Activated naive CD8-positive, alpha-beta T cell (primary cell): ENCODE results near the gene BMP7.
"Not testable (repeated sequence)": the region's sequence is repeated elsewhere in the genome, so short reads cannot be mapped to it uniquely, and the experiment has no call there.

Experiments
- H3K27ac Mint-ChIP-seq: one replicate; pipeline ENCODE4 v1.8.0; 2021; ENCODE audit warnings: mixed read lengths
- H3K27me3 Mint-ChIP-seq: one replicate; pipeline ENCODE4 v1.8.0; 2021; ENCODE audit warnings: mixed read lengths
- H3K36me3 Mint-ChIP-seq: one replicate; pipeline ENCODE4 v1.8.0; 2021; ENCODE audit warnings: mixed read lengths
- H3K4me1 Mint-ChIP-seq: one replicate; pipeline ENCODE4 v1.8.0; 2021; ENCODE audit warnings: low read depth, mixed read lengths
- H3K4me3 Mint-ChIP-seq: one replicate; pipeline ENCODE4 v1.8.0; 2021; ENCODE audit warnings: mild to moderate bottlenecking, mixed read lengths
- H3K9me3 Mint-ChIP-seq: one replicate; pipeline ENCODE4 v1.8.0; 2021; ENCODE audit warnings: low read depth, mixed read lengths

The BMP7 gene

DNA sequence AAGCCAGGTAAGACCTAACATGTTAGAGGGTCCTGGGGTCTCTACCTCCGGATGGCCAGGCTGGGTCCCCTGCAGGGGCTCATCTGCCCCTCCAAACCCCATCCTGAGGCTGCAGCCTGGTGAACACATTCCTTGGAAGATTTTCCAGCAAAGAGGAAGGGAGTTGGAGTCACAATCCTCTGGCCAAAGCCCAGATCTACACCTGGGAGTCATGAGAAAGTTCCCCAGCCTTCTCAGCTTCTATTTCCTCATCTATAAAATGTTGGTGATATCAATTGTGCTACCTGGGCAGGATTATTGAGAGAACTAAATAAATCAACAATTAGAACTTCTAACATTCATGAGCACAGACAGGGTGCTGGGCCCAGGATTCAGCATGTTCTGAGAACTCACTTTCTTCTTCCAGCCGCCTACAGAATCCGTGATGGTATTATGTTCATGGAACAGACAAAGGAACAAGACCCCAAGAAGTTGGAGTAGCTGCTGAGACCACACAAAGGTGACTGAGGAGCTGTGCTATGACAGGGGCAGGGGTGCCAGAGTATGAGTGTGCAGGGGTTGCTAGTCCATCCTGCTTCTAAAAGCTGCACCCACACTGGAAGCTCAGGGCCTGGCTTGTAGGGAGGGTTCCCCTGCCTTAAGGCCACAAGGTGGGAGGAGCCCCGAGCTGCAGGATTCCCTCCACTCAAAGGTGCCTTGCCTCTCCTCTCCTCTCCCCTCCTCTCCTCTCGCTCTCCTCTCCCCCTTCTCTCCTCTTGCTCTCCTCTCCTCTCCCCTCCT lies 68.9 kb downstream of the BMP7 start:
- H3K27ac Mint-ChIP-seq: no peak overlapping the region

DNA sequence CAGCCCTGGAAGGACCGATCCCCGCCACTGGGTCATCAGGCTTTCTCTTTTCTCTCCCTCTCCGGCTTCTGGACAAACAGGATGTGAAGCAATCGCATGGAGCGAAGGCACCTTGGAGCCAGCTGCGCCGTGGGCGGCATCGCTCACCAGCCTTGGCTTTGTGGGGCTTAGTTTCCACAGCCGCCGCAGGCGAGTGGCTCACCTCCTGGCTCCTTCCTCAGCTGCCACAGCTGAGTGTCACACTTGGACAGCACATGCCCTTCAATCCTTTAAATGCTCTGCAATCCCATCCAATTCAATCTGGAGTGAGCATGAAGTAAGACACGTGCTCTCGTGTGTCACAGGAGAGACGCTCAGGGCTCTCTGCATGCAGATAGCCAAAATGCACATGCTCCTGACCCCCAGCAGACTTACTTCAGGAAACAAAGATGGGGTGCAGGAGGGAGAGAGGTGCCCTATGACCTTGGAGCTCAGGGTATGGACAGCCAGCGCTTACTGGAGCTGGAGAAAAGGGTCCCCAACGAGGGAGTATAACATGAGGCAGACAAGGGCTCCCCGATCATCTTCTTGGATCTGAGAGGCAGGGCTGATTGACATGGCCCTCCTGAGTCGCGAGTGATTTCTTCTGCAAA lies 70.9 kb downstream of the BMP7 start:
- H3K36me3 Mint-ChIP-seq: no peaks in the 10 kb centered on the region
- H3K4me1 Mint-ChIP-seq: no peaks in the 10 kb centered on the region
- no peaks in the 10 kb centered on the region for H3K9me3 Mint-ChIP-seq
- no peak overlapping the region for H3K4me3 Mint-ChIP-seq
- H3K27ac Mint-ChIP-seq: no peak overlapping the region
- peaks cover 3% of the 10 kb centered on the region for H3K27me3 Mint-ChIP-seq

More for the DNA sequence above, 68.9 kb downstream of the BMP7 start:
- Mint-ChIP-seq H3K4me3 (no peak overlapping the region), H3K9me3 (no peaks in the 10 kb centered on the region), H3K27me3 (peaks cover 7% of the 10 kb centered on the region), H3K4me1 (no peaks in the 10 kb centered on the region), H3K36me3 (no peaks in the 10 kb centered on the region)

DNA sequence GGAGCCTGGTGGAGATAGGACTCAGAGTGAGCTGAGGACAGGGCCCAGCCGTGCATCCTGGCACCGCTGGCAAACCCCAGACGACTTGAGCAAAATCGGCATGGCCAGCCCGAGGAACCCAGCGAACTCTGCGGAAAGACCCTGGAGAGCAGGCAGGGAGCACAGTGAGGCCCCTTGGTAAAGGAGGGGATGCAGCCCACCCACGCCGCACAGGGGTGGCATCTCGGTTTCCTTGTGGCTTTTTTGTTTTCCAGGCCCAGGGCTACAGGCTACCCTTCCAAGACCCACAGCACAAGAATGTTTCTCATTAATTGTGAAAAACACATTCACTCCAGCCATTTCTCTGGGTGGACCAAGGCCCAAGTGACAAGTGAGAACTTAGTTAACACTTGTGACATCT lies 71.4 kb downstream of the BMP7 start:
- no peaks in the 10 kb centered on the region for H3K36me3 Mint-ChIP-seq
- H3K27ac Mint-ChIP-seq: no peak overlapping the region
- no peak overlapping the region for H3K4me3 Mint-ChIP-seq
- H3K4me1 Mint-ChIP-seq: no peaks in the 10 kb centered on the region
- peaks cover 3% of the 10 kb centered on the region for H3K27me3 Mint-ChIP-seq
- H3K9me3 Mint-ChIP-seq: no peaks in the 10 kb centered on the region

DNA sequence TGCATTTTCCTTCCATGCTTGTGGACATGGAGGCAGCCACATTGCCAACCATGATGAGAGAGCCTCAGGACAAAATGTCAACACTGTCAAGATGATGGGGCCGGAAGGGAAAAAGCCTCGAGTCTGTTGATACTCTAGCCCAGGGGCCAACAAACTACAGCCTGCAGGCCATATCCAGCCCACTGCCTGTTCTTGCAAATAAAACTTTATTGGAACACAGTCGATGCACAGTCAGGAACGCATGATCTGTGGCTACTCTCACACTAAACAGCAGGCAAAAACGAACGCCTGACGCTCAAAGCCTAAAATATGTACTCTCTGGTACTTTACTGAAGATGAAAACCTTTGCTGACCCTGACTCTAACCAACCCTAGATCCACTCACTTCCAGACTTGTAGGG lies 72.3 kb downstream of the BMP7 start:
- Mint-ChIP-seq H3K4me1 (no peaks in the 10 kb centered on the region), H3K27me3 (no peaks in the 10 kb centered on the region), H3K27ac (no peak overlapping the region), H3K4me3 (no peak overlapping the region), H3K36me3 (no peaks in the 10 kb centered on the region), H3K9me3 (no peaks in the 10 kb centered on the region)

DNA sequence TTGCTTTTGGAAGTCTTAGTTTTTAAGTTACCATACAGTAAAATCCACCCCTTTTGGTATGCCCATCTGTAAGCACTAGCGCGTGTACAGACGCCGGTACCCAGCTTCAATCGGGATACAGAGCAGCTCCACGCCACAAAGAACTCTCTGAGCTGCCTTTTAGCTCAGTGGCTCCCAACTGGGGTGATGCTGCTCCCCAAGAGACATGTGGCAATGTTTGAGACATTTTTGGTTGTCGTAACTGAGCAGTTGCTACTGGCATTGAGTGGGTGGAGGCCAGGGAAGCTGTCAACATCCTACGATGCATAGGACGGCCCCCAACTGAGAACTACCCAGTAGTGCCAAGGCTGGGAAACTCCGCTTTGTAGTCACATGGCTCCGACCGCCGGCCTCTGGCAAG lies 73.3 kb downstream of the BMP7 start:
- Mint-ChIP-seq H3K4me3 (no peak overlapping the region), H3K27ac (no peak overlapping the region), H3K27me3 (no peaks in the 10 kb centered on the region), H3K9me3 (no peaks in the 10 kb centered on the region), H3K36me3 (no peaks in the 10 kb centered on the region), H3K4me1 (no peaks in the 10 kb centered on the region)

DNA sequence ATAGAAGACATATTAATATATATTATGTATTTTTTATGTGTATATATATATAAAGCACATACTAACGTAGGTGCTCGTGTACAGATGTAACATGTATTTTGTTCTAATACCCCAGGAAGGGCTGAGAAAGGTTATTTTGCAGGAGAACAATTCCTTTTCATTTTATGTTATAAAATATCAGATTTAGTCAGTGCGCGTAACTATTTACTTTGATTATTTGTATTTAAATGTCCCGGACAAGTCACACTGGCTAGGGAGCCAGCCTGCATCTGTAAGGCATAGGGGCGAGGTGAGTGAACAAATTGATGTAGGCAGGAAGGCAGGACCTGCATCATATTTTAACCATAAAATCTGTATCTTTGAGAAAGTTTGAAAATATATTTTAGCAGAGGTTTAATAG lies 74.1 kb downstream of the BMP7 start:
- no peaks in the 10 kb centered on the region for H3K27me3 Mint-ChIP-seq
- H3K4me3 Mint-ChIP-seq: no peak overlapping the region
- H3K27ac Mint-ChIP-seq: no peak overlapping the region
- H3K4me1 Mint-ChIP-seq: no peaks in the 10 kb centered on the region
- no peaks in the 10 kb centered on the region for H3K9me3 Mint-ChIP-seq
- no peaks in the 10 kb centered on the region for H3K36me3 Mint-ChIP-seq

DNA sequence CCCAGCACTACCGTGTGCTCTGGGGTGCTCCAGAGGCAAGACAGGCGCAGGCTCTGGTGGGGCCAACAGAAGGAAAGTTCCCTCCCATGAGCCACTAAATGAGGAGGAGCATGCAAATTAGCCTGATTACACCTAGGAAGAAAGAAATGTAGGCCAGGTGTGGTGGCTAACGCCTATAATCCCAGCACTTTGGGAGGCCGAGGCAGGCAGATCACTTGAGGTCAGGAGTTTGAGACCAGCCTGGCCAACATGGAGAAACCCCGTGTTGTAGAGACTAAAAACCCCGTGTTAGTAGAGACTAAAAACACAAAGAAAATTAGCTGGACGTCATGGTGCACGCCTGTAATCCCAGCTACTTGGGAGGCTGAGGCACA lies 75.2 kb downstream of the BMP7 start:
- H3K27me3 Mint-ChIP-seq, H3K4me3 Mint-ChIP-seq, H3K36me3 Mint-ChIP-seq, H3K9me3 Mint-ChIP-seq, H3K4me1 Mint-ChIP-seq, H3K27ac Mint-ChIP-seq: not testable (repeated sequence)

DNA sequence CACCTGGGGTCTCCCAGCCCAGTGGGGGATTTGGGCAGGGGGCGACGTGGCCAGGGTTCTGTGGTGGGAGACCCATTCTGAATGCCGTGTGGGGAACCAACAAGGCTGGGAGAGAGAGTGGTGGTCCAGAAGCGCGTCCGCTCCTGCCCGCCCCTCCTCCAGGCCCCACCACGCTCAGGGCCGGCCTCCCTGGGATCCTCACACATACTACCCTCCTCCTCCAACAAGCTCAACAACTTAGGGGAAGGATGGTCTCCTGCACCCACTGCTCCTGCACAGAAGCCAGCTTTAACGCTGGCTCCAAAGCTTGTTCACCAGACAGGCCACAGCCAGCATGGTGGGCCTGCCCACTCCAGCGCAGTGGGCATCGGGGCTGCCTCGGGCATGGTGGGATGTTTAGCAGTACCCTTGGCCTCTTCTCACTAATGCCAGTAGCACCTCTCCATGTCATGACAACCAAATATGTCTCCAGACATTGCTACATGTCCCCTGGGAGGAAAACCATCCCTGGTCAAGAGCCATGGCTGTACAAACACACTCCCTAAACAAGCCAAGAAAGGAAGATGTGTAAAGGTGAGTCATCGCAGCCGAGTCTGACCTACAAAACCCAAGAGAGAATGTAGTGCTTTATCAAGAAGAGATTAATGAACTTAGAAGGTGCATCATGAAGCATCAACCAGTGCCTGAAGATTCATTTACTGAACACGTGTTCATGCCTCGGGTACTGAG lies 75.7 kb downstream of the BMP7 start:
- Mint-ChIP-seq H3K27ac (no peak overlapping the region), H3K4me1 (no peaks in the 10 kb centered on the region), H3K27me3 (no peaks in the 10 kb centered on the region), H3K36me3 (no peaks in the 10 kb centered on the region), H3K9me3 (no peaks in the 10 kb centered on the region), H3K4me3 (no peak overlapping the region)

DNA sequence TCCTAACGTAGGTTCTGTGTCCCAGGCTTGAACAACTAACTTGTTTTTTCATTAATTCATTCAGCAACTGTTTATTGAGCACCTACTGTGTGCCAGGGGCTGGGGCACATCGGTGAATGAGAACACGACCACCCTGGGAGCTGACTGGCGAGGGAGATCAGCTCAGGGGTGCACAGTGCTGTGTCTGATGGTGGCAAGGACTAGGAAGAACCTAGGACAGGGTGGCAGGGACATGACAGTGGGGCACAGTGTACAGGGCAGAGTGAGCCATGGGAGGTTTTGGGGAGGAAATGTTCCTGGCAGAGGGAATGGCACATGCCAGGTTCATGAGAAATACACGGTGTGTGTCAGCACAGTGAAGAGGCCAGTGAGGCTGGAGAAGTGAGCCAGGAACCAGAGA lies 76.7 kb downstream of the BMP7 start:
- H3K36me3 Mint-ChIP-seq: no peaks in the 10 kb centered on the region
- H3K4me3 Mint-ChIP-seq: no peak overlapping the region
- no peak overlapping the region for H3K27ac Mint-ChIP-seq
- H3K9me3 Mint-ChIP-seq: no peaks in the 10 kb centered on the region
- H3K27me3 Mint-ChIP-seq: no peaks in the 10 kb centered on the region
- H3K4me1 Mint-ChIP-seq: no peaks in the 10 kb centered on the region

DNA sequence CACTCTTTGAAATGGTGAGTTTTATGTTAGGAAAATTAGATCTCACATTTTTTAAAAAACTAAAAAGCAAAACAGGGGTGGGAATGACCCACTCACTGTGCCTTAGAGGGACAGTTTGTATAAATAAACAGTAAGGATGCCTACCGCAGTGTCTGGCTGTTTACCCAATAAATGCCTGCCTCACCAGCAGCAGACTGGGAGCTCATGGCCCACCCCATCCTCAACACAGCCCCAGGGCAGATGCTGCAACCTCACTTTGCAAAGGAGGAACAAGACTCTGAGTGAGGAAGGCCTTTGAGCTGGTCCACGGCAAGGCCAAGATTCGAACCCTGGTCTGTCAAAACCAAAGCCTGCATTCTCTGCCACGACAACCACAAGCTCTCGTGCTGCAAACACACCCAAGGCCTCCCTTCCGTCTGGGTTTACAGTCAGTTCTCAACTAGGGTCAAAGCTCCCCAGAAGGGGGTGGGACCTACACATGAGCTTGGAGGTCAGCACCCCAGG lies 77.8 kb downstream of the BMP7 start:
- no peaks in the 10 kb centered on the region for H3K27me3 Mint-ChIP-seq
- H3K9me3 Mint-ChIP-seq: no peaks in the 10 kb centered on the region
- H3K27ac Mint-ChIP-seq: no peak overlapping the region
- no peak overlapping the region for H3K4me3 Mint-ChIP-seq
- no peaks in the 10 kb centered on the region for H3K36me3 Mint-ChIP-seq
- no peaks in the 10 kb centered on the region for H3K4me1 Mint-ChIP-seq

DNA sequence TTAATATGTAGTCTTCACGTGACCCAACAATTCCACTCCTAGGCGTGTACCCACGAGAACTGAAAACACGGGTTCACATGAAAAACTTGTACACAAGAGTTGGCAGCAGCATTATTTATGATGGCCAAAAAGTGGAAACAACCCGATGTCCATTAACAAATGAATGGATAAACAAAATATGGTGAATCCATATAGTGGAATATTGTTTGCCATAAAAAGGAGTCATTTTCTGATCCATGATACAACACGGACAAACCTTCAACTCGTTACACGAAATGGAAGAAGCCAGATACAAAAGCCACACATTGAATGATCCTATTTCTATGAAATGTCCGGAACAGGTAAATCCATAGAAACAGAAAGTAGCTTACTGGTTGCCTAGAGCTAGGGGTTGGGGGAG lies 78.4 kb downstream of the BMP7 start:
- no peaks in the 10 kb centered on the region for H3K9me3 Mint-ChIP-seq
- H3K4me1 Mint-ChIP-seq: no peaks in the 10 kb centered on the region
- no peak overlapping the region for H3K4me3 Mint-ChIP-seq
- H3K27ac Mint-ChIP-seq: no peak overlapping the region
- H3K36me3 Mint-ChIP-seq: no peaks in the 10 kb centered on the region
- no peaks in the 10 kb centered on the region for H3K27me3 Mint-ChIP-seq

DNA sequence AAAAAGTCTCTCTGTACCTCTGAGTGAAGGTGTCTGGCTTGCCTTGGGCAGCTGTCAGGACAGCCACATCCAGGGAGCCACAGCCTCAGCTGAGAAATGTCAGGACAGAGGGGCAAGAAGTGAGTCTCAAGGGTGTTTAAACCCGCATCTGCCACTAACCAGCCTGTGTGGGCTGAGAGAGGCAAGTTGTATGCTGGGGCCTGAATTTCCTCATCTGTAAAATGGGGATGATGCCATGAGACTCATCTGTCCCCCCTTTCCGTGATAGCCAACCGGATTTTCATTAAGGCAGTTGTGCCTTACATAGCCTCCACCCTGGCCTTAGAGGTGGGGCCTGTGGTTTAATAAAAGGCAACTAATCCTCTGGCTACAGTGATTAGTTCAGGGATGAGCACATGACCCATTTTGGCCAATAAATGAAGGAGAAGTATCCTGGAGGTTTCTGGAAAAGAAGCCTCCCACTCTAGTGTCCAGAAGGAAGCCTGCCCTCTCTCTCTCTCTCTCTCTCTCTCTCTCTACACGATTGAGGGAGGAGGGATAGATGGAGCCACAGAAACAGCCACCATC lies 79.3 kb downstream of the BMP7 start:
- Mint-ChIP-seq H3K4me3 (no peak overlapping the region), H3K27ac (no peak overlapping the region), H3K9me3 (no peaks in the 10 kb centered on the region), H3K27me3 (no peaks in the 10 kb centered on the region), H3K4me1 (no peaks in the 10 kb centered on the region), H3K36me3 (no peaks in the 10 kb centered on the region)

DNA sequence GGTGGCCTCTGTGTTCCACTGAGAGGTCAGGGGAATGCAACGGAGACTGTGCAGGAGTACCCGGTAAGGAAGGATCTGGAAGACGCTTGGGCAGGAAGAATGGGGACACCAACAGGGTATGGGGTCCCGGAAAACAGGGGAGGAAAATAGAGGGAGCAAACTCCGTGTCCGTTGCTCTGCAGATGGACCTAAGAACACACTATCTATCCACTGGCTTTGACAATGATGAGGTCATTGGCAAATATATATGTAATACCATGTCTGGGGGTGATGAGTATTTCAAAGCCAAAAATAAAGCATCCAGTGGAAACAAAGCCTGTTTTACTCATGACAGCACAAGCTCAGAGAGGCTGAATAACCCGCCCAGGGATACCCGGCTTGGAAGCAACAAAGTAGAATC lies 80.2 kb downstream of the BMP7 start:
- no peaks in the 10 kb centered on the region for H3K9me3 Mint-ChIP-seq
- no peaks in the 10 kb centered on the region for H3K36me3 Mint-ChIP-seq
- H3K4me3 Mint-ChIP-seq: no peak overlapping the region
- H3K4me1 Mint-ChIP-seq: no peaks in the 10 kb centered on the region
- no peak overlapping the region for H3K27ac Mint-ChIP-seq
- no peaks in the 10 kb centered on the region for H3K27me3 Mint-ChIP-seq

DNA sequence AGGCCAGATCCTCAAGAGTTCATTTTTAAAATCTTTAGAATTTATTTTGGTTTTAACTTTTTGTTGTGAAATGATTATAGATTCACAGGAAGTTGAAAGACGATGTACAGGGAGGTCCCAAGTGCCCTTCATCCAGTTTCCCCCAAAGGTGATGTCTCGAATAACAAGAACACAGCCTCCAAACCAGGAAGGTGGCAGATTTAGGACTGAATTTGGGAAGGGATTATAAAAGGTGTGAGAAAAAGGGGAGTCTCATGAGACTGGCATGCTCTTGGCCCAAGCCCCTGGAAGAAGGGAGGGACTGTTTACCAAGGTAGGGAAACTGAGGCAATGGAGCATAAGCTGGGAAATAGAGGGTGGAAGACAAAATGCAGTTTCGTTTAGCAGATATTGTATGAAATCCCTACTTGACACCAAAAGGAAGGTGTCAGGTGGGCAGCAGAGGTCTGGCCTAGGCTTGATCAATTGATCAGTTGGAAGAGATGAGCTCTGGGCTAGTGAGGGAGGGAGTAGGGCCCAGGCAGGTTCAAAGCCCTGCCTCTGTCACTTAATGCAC lies 81.2 kb downstream of the BMP7 start:
- Mint-ChIP-seq H3K4me3 (no peak overlapping the region), H3K4me1 (no peaks in the 10 kb centered on the region), H3K9me3 (no peaks in the 10 kb centered on the region), H3K27ac (no peak overlapping the region), H3K36me3 (no peaks in the 10 kb centered on the region), H3K27me3 (no peaks in the 10 kb centered on the region)

DNA sequence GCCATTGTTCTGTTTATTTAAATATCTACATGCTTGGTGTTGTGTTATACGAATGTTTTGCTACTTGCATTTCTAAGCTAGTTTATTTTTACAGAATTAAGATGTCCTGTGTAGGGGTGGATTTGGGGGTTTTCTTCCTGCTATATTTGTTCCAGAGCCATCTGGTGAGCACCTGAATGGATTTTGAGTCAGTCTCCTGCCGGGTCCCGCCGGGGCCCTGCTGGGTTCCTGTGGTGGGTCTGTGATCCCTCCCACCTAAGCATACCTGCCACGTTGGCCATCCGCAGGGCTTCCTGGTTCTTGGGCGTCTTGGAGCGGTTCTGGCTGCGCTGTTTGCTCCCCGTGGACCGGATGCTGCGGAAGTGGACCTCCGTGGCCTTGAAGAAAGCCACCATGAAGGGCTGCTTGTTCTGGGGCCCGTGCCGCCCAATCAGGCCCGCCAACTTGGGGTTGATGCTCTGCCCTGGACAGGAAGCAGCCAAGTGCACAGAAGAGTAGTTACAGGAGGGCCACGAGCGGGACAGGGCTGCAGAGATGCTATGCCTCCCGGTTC lies 82.9 kb downstream of the BMP7 start:
- H3K27me3 Mint-ChIP-seq: no peaks in the 10 kb centered on the region
- H3K27ac Mint-ChIP-seq: no peak overlapping the region
- H3K4me1 Mint-ChIP-seq: no peaks in the 10 kb centered on the region
- H3K4me3 Mint-ChIP-seq: no peak overlapping the region
- H3K9me3 Mint-ChIP-seq: no peaks in the 10 kb centered on the region
- no peaks in the 10 kb centered on the region for H3K36me3 Mint-ChIP-seq
